HT1080 (cell line): ENCODE measurements around the gene NEK11. TPM values are rescaled to one million over a fixed set of nuclear protein-coding genes. Genes with fewer than 3 reads are reported as not detected.

Experiments used
- DNase-seq: peaks from one replicate; pipeline ENCODE4 v3.0.0-alpha.2; 2015; ENCODE audit warnings: low read depth
- total RNA-seq: library from RNA; depleted of rRNA; stranded (reverse); fragments of >200 nt; shearing (Covaris generic); gene quantifications from 2 replicates; pipeline ENCODE4 v1.2.3, GENCODE V29; 2014

NEK11 gene
- total RNA-seq, 1 experiment from 2014 or later = 2.8 TPM

DNA sequence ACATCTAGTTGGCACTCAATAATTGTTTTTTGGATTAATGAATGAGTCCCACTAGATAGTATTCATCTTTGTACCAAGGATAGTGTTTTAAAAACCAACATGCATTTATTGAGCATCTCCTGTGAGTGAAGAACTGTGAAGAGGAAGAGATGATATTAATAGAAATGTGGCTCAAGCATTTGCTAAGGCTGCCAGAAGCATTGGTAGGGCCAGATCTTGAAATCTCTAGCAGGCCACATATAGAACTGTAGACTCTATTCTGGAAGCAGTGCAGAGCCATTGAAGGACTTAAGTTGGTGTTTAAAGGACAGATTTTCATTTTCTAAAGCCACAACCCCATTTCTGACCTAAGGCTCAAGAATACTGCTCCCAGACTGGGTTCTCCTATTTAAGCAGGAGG is 99.0 kb downstream of the NEK11 start:
- no peak for DNase-seq

- DNase-seq = no peak
Measured at GRCh38 chr3:131140891-131141290, 114.2 kb downstream of the NEK11 start.

DNA sequence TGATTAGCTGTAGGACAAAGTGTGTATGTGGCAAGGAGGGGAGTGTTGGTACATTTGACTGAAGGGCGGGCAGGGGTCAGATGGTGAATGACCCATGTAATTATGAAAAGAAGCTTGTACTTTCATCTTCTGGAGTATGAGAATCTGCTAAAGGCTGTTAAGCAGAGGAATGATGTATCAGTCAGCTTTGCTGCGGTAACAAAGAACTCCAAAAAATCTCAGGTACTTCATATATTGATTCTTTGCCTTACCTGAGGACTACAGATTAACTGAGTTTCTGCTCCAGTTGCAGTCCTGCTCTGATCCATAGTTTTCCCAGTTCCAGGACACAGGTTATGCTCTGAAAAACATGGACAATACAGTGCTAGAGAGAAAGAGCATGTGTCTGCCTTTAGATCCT is 115.1 kb downstream of the NEK11 start:
- DNase-seq = no peak

- no peak for DNase-seq
Measured at GRCh38 chr3:131142580-131142979, 115.9 kb downstream of the NEK11 start.

GRCh38 chr3:131143802-131144201 is 117.1 kb downstream of the NEK11 start:
- DNase-seq = no peak

GRCh38 chr3:131147534-131147933 is 120.9 kb downstream of the NEK11 start:
- no peak for DNase-seq

GRCh38 chr3:131158434-131158833 is 131.8 kb downstream of the NEK11 start:
- no peak for DNase-seq

DNA sequence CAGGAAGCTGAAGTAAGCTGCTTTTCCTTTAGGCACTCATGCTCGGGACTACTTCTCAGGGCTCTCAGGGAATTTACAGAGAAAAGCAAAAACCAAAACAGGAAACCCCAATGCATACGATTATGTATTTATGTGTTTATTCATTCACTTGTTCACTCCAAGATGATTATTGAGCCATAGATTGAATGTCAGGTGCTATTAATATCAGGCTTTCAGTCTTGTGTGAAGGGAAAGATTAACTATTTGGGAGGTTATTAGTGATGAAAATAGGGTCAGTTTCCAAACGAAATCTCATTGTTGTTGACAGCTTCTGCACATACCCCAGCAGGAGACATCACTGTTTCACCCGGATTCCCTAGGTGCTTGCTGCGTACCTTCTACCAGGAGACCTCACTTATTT is 135.8 kb downstream of the NEK11 start:
- no peak for DNase-seq

- DNase-seq = no peak
Measured at GRCh38 chr3:131167867-131168266, 141.2 kb downstream of the NEK11 start.

DNA sequence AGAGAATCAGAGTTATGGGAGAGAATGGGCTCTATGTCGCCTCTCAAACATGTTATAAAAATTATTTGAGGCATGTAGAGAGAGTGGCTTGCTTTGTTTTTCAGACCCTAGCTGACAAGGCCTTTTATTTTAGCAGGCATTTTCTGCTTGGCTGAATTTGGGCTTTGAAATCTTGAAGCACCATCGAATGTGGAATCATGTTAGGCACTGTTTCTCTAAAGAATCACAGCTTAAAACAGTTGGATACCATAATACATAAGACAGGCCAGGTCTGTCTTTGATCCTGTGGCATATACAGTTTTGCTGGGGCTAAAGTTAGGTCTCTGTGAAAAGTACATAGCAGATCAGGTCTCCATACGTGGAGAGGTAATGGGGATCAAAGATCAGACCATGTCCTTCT is 142.7 kb downstream of the NEK11 start:
- DNase-seq = no peak

DNA sequence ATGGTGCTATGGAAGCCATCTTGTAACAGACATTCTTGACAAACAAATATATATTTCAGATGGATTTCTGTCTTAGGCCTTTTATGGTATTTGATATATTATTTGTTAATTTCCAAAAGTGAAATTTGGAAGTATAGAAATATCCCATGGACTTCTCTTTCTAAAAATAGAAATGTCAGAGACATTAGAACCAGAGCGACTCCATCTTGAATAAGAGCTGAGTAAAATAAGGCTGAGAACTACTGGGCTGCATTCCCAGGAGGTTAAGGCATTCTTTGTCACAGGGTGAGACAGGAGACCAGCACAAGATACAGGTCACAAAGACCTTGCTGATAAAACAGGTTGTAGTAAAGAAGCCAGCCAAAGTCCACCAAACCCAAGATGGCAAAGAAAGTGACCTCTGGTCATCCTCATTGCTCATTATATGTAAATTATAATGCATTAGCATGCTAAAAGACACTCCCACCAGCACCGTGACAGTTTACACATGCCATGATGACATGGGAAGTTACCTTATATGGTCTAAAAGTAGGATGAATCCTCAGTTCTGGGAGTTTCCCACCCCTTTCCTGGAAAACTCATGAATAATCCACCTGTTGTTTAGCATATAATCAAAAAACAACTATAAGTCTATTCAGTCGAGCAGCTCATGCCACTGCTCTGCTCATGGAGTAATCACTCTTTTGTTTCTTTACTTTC is 146.0 kb downstream of the NEK11 start:
- DNase-seq = no peak

GRCh38 chr3:131174752-131175151 is 148.1 kb downstream of the NEK11 start:
- DNase-seq = peak; percentile 86

DNA sequence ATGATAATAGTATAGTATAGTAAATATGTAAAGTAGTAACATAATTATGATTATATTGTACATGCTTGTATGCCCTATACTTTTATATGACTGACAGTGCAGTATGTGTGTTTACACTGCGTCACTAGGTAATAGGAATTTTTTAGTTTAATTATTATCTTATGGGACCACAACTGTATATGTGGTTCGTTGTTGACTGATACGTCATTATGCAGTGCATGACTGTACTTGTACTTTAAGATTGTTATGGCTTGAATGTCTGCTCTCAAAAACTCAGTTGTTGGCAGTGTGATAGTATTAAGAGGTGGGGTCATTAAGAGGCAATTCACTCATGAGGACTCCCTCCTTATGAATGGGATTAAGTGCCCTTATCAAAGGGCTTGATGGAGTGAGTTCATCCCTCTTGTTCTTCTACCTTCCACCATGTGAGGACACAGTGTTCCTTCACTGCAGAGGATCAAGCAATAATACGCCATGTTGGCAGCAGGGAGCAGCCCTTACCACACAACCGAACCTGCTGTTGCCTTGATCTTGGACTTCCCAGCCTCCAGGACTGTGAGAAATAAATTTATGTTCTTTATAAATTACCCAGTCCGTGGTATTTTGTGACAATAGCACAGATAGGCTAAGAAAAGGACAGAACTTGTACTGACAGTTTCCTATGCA is 152.2 kb downstream of the NEK11 start:
- DNase-seq = no peak

GRCh38 chr3:131192701-131193100 is 166.0 kb downstream of the NEK11 start:
- DNase-seq = no peak

DNA sequence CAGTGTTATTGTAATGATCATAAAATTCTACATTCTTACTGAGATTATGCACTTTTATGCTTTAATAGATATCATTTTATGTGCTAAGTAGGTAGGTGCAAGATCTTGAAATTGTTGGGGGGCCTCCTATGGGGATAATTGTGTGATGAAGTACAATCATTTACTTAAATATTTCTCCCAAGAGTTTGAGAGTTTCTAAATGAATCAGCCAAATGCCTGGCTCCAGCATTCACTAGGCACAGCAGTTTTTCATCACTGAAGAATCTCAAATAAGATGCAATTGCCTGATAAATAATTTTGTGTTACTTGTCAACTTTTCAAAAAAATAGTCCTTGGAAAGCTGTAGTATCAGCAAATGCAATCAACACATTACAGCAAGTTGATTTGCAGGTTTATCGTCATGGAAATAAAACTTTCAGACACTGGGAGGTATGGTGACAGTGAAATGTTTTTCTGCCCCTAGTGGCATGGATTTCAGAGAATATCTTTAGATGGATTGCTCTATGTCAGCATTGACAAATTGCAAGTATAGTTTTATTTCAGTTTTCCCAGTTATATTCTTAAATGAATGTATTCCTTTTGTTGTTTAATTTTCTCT is 167.1 kb downstream of the NEK11 start:
- no peak for DNase-seq

DNA sequence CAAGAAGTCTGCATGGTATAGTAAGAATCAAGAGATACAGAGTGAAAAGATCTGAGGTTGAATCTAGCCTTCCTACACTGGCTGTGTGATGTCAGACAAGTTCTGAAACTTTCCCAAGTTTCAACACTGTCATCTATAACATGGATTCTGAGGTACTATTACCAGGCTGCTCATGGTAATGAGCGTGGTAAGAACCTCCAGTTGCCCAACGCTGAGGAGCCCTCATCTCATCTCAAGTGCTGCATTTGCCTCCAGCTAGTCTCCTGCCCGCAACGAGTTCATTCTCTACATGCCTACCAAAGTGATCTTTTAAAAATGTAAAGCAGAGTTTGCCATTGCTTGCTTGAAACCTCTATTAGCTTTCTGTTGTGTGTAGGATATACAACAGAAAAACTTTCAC is 168.1 kb downstream of the NEK11 start:
- no peak for DNase-seq

DNA sequence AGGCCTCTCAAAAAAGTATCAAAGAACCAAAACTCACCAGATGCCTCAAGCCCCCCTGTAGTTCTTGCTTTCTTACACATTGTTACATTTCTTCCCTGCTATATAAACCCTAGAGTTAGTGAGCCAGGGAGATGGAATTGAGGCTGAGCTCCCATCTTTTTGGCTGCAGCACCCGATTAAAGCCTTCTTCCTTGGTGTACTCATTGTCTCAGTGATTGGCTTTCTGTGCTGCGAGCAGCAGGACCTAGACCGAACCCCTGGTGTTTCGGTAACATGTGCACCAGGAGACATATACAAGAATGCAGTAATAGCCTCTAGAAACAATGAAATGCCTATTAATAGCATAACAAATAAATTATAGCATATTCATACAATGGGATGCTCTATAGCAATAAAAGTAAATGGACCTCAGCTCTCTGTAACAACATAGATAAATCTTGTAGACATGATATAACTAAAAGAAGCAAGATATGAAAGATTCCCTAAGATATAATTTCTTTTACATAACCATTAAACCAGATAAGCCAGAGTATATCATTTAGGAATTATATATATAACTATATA is 174.0 kb downstream of the NEK11 start:
- no peak for DNase-seq

- no peak for DNase-seq
Measured at GRCh38 chr3:131216330-131216729, 189.7 kb downstream of the NEK11 start.

DNA sequence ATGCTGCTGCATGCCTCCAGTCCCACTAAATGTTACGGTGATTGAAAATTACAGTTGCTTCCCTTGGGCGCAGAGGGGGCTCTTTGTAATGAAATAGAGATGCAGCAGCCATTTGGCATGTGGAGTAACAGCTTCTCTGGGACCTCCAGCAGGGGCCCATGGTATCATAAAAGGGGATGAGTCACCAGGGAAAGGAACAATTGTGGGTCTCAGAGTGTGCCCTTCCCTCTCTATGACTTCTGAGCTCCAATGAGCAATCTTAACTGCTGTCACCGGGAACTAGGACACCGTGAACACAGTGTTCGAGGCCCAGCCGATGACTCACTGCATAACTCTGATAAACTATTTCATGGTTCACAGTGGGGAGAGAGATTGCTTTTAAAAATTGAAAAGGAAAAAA is 190.1 kb downstream of the NEK11 start:
- DNase-seq = peak; percentile 96

DNA sequence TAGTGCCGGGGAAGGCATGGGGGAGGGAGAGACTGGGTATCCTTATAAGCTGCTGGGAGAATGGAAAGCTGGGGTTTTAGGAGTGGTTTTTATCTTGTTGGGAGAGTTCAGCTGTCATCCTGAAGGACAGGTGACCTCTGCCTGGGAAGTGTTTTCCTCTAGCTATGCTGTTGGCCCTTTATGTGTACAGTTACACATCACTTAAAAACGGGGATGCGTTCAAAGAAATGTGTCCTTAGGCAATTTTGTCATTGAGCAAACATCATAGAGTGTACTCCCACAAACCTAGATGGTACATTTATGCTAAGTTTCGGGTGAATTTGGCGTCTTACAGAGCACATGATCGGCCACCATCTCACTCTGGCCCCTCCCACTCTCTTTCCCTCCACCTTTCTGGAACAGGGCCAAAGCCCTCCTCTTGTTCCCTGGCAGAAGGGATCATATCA is 190.6 kb downstream of the NEK11 start:
- peak; percentile 71 for DNase-seq

GRCh38 chr3:131218196-131218595 is 191.5 kb downstream of the NEK11 start:
- DNase-seq = peak; percentile 95

GRCh38 chr3:131221731-131222130 is 195.1 kb downstream of the NEK11 start:
- DNase-seq = peak; percentile 52
